Esophagus squamous epithelium (tissue), 5 donors: Measurements from ENCODE around the gene SETSIP. TPM values are rescaled to one million over a fixed set of nuclear protein-coding genes. Genes with fewer than 3 reads are reported as not detected.

Experiments used
- DNase-seq: peaks from one replicate; lab custom pipeline; 2025; lab: John Stamatoyannopoulos, UW
- H3K27ac ChIP-seq, 4 donors: fragments of 200-600 bp; sonication (generic); one replicate each; pipeline ENCODE4 v1.5.1; 2016 to 2019; ENCODE audit warnings: mild to moderate bottlenecking in 1 of 4
- H3K27me3 ChIP-seq, 4 donors: fragments of 200-600 bp; sonication (generic); 1 replicate in 3 of 4; 2 replicates in 1 of 4; pipeline versions ENCODE4 v1.5.1 to v1.6.0; 2017 to 2021; ENCODE audit warnings: antibody characterized with exemption in 1 of 4
- H3K36me3 ChIP-seq, 3 donors: fragments of 200-600 bp; sonication (generic); one replicate each; pipeline ENCODE4 v1.5.1; 2016 to 2019
- H3K4me1 ChIP-seq, 3 donors: fragments of 200-600 bp; sonication (generic); one replicate each; pipeline ENCODE4 v1.5.1; 2017 to 2019
- H3K4me3 ChIP-seq, 4 donors: fragments of 200-600 bp; sonication (generic); 1 replicate in 3 of 4; 2 replicates in 1 of 4; pipeline ENCODE4 v1.5.1; 2016 to 2019; ENCODE audit warnings: mild to moderate bottlenecking in 2 of 4, moderate library complexity in 1 of 4
- H3K9me3 ChIP-seq, 3 donors: fragments of 200-600 bp; sonication (generic); one replicate each; pipeline ENCODE4 v1.5.1; 2016 to 2019
- POLR2A ChIP-seq, 4 donors: fragments of 450-650 bp; IDR thresholded peaks; one replicate each; pipeline ENCODE4 v1.6.1; 2017; ENCODE audit warnings: antibody characterized with exemption in 4 of 4, mild to moderate bottlenecking in 4 of 4, moderate library complexity in 3 of 4
- WGBS, 2 donors: methylation state at CpG; one replicate each; pipeline ENCODE4 v1.1.5; 2018; 5-methylcytosine and 5-hydroxymethylcytosine counted together
- intact Hi-C: fragments of 100-400 bp; cut with DNase I; formaldehyde crosslinking; loops from one replicate; pipeline ENCODE4 v1.15.0; 2022
- total RNA-seq, 4 donors: library from RNA; depleted of rRNA; stranded (reverse); fragments of >200 nt; gene quantifications; one replicate each; pipeline ENCODE4 v1.1.0, GENCODE V29; 2016
- TF ChIP-seq, protein P1 (sequence below), 6 experiments: fragments of 450-650 bp in 4 of 6; fragments of 200-600 bp in 2 of 6; sonication (generic) in 2 of 6; IDR thresholded peaks; one replicate each; pipeline ENCODE4 v1.5.1; 2016 to 2019; ENCODE audit warnings: antibody characterized with exemption in 6 of 6, mild to moderate bottlenecking in 4 of 6, moderate library complexity in 4 of 6
- donor health status: DM: yes; HTN: yes; CAD: no.

Gene SETSIP
- total RNA-seq, 4 donors from 2014 or later, result not detected

DNA sequence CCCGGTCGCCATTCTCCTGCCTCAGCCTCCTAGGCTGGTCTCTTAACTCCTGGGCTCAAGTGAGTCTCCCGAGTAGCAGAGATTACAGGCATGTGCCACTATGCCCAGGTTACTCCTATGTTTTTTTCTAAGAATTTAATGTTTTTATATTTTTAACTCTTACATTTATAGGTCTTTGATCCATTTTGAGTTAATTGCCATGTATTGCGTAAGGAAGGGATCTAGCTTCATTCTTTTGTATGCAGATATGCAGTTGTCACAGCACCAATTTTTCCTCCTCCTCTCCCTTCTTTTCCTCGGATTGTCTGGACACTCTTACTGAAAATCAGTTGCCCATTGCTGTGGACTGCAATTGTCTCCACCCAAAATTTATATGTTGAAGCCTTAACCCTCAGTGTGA lies 16.4 kb upstream of the SETSIP start:
- intact Hi-C loops, result no loop called here
- 86 to 88% methylated on average over 5 of the region's 5 CpGs for WGBS, 2 donors

DNA sequence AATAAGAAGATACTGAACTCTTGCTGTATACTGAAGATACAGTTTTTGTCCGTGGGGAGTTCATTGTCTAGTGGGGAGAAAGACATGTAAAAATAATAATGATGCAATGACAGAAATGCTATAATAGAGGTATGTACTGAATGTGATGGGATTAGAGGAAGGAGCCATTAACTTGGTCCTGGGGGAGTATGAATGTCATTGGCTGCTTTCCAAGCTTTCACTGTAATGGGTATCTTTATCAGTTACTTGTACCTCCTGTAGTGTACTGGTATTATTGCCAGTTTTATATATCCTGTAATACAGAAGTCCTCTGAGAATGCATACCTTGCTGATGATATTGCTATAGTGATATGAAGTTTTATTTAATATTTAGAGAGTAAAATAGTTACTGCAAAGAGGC lies 12.3 kb upstream of the SETSIP start:
- no peak for TF ChIP-seq POLR2A (IDR thresholded peaks at IDR 0.05)
- TF ChIP-seq, protein P1, sequence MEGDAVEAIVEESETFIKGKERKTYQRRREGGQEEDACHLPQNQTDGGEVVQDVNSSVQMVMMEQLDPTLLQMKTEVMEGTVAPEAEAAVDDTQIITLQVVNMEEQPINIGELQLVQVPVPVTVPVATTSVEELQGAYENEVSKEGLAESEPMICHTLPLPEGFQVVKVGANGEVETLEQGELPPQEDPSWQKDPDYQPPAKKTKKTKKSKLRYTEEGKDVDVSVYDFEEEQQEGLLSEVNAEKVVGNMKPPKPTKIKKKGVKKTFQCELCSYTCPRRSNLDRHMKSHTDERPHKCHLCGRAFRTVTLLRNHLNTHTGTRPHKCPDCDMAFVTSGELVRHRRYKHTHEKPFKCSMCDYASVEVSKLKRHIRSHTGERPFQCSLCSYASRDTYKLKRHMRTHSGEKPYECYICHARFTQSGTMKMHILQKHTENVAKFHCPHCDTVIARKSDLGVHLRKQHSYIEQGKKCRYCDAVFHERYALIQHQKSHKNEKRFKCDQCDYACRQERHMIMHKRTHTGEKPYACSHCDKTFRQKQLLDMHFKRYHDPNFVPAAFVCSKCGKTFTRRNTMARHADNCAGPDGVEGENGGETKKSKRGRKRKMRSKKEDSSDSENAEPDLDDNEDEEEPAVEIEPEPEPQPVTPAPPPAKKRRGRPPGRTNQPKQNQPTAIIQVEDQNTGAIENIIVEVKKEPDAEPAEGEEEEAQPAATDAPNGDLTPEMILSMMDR (IDR thresholded peaks at IDR 0.05), result no peak
- no peaks in the 10 kb centered on the region for H3K4me1 ChIP-seq
- no peak overlapping the region for H3K27ac ChIP-seq
- 83 to 86% methylated on average over 1 of the region's 1 CpG for WGBS, 2 donors
- no peak for DNase-seq
- no peaks in the 10 kb centered on the region for H3K27me3 ChIP-seq
- intact Hi-C loops, result no loop called here
- peaks cover 0 to 17% (median 12%) of the 10 kb centered on the region in 3 donors for H3K9me3 ChIP-seq
- no peak overlapping the region for H3K4me3 ChIP-seq
- no peaks in the 10 kb centered on the region for H3K36me3 ChIP-seq

More for the DNA sequence above, 16.4 kb upstream of the SETSIP start:
- peaks cover 0 to under 1% (median 0%) of the 10 kb centered on the region in 3 donors for H3K9me3 ChIP-seq
- no peak overlapping the region for H3K27ac ChIP-seq
- no peak overlapping the region for H3K4me3 ChIP-seq
- H3K4me1 ChIP-seq, result no peaks in the 10 kb centered on the region
- no peak for DNase-seq
- TF ChIP-seq, protein P1 (IDR thresholded peaks at IDR 0.05), result no peak
- no peak for TF ChIP-seq POLR2A (IDR thresholded peaks at IDR 0.05)
- no peaks in the 10 kb centered on the region for H3K36me3 ChIP-seq
- no peaks in the 10 kb centered on the region for H3K27me3 ChIP-seq

DNA sequence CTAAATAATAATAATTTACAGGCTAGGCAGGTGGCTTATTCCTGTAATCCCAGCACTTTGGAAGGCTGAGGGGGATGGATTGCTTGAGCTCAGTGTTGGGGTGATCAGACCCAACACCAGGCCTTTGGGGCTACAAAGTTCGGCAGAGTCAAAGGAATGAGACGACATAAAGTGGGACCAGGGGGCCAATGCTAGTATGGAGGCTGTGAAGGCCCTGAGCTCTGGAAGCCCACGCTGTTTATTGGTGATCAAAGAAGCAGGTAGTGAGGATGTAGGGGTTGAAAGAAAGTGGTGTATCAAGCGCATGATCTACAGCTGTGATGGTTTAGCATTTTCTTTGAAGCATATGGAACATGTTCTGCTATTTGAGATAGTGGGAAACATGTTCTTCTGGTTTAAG lies 10.5 kb upstream of the SETSIP start:
- no peak overlapping the region for H3K4me3 ChIP-seq
- no peaks in the 10 kb centered on the region for H3K36me3 ChIP-seq
- H3K4me1 ChIP-seq, result peaks cover 0 to 10% (median 3%) of the 10 kb centered on the region in 3 donors
- H3K27ac ChIP-seq, result no peak overlapping the region
- H3K27me3 ChIP-seq, result no peaks in the 10 kb centered on the region
- no peak for DNase-seq
- peaks cover 0 to 17% (median 12%) of the 10 kb centered on the region in 3 donors for H3K9me3 ChIP-seq
- no peak for TF ChIP-seq POLR2A (IDR thresholded peaks at IDR 0.05)
- TF ChIP-seq, protein P1 (IDR thresholded peaks at IDR 0.05), result no peak
- intact Hi-C loops, result no loop called here
- 84 to 92% methylated on average over 4 of the region's 4 CpGs for WGBS, 2 donors

DNA sequence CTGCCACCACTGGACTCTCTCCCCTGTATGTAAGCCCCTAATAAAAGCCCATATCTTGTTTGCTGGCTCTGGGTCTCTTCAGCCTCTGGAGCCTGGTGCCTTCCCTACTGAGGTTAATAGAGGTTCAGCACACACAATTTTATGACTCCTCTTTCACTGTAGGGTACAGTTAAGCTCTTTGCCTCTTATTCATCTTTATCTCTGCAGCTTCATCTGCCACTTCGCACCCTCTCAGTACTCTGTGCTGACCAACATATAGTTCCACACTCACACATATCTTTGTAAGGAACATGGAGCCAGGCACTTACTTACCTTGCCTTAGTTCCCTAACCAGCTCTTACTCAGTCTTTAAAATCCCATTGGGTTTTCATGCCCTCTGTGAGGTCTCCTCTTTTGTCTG lies 9.4 kb upstream of the SETSIP start:
- H3K36me3 ChIP-seq, result no peaks in the 10 kb centered on the region
- no peak overlapping the region for H3K27ac ChIP-seq
- no peak for DNase-seq
- intact Hi-C loops, result no loop called here
- H3K27me3 ChIP-seq, result no peaks in the 10 kb centered on the region
- TF ChIP-seq, protein P1 (IDR thresholded peaks at IDR 0.05), result no peak
- no peak for TF ChIP-seq POLR2A (IDR thresholded peaks at IDR 0.05)
- H3K4me1 ChIP-seq, result peaks cover 3 to 14% (median 3%) of the 10 kb centered on the region in 3 donors
- peaks cover 0 to 17% (median 12%) of the 10 kb centered on the region in 3 donors for H3K9me3 ChIP-seq
- WGBS, 2 donors, result 95 to 100% methylated on average over 1 of the region's 1 CpG
- no peak overlapping the region for H3K4me3 ChIP-seq

DNA sequence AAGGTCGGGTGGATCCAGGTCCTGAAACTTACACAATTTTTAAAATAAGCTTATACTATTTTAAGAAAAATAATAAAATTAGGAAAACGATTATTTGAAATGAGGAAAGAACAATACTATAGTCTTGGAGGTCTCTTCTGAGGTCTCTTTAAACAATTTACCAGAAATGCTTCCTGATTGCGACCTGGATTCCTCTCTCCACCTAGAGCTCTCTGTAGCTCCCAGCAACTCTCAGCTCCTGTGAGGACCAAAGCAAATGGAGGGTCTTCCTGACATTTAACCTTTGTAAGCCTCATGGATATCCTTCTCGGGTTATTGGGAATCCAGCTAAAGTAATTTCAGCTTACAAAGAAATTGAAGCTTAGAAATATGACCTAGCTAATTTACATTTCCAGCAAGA lies 5.8 kb upstream of the SETSIP start:
- peak overlapping the region; percentile 71 to 86 (median 84) for H3K4me3 ChIP-seq
- H3K36me3 ChIP-seq, result no peaks in the 10 kb centered on the region
- peak overlapping the region in 3 of 4 donors; percentile 74 to 84 (median 77) for H3K27ac ChIP-seq
- no peaks in the 10 kb centered on the region for H3K27me3 ChIP-seq
- intact Hi-C loops, result no loop called here
- WGBS, 2 donors, result 21 to 31% methylated on average over 4 of the region's 4 CpGs
- TF ChIP-seq, protein P1 (IDR thresholded peaks at IDR 0.05), result no peak
- TF ChIP-seq POLR2A (IDR thresholded peaks at IDR 0.05), result no peak
- DNase-seq, result no peak
- peaks cover 0 to 11% (median 10%) of the 10 kb centered on the region in 3 donors for H3K9me3 ChIP-seq
- H3K4me1 ChIP-seq, result peaks cover 3 to 15% (median 3%) of the 10 kb centered on the region in 3 donors
